DOHH2 (cell line): ENCODE data around the gene VSTM2L.

Experiments used
- EZH2phosphoT487 ChIP-seq: fragments of 200-600 bp; sonication (generic); IDR thresholded peaks from 2 replicates; pipeline ENCODE4 v1.6.1; 2017; ENCODE audit warnings: borderline replicate concordance, mild to moderate bottlenecking, antibody characterized with exemption, low read length, moderate library complexity, mixed read lengths
- TF ChIP-seq, protein P1 (sequence below): fragments of 200-600 bp; sonication (generic); IDR thresholded peaks from one replicate; pipeline ENCODE4 v1.5.1; 2014; ENCODE audit warnings: antibody characterized with exemption, mild to moderate bottlenecking, low read depth, low read length; ENCODE audit not compliant: poor library complexity, severe bottlenecking

GRCh38 chr20:37920679-37921322 lies 17.9 kb downstream of the VSTM2L start:
- TF ChIP-seq, protein P1, sequence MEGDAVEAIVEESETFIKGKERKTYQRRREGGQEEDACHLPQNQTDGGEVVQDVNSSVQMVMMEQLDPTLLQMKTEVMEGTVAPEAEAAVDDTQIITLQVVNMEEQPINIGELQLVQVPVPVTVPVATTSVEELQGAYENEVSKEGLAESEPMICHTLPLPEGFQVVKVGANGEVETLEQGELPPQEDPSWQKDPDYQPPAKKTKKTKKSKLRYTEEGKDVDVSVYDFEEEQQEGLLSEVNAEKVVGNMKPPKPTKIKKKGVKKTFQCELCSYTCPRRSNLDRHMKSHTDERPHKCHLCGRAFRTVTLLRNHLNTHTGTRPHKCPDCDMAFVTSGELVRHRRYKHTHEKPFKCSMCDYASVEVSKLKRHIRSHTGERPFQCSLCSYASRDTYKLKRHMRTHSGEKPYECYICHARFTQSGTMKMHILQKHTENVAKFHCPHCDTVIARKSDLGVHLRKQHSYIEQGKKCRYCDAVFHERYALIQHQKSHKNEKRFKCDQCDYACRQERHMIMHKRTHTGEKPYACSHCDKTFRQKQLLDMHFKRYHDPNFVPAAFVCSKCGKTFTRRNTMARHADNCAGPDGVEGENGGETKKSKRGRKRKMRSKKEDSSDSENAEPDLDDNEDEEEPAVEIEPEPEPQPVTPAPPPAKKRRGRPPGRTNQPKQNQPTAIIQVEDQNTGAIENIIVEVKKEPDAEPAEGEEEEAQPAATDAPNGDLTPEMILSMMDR: no peak
- TF ChIP-seq EZH2phosphoT487: no peak
